Spleen (tissue), 7 donors: ENCODE results near the gene SYCP2.

Experiments
- CTCF ChIP-seq, 11 experiments: fragments of 200-600 bp in 7 of 11; fragments of 450-650 bp in 4 of 11; sonication (generic) in 4 of 11; IDR thresholded peaks in 8 of 11; conservative IDR thresholded peaks in 3 of 11; 1 replicate in 7 of 11; 2 replicates in 4 of 11; pipeline versions ENCODE4 v1.4.0 to v1.8.0; 2016 to 2021; ENCODE audit warnings: antibody characterized with exemption in 11 of 11, inconsistent platforms in 4 of 11, mild to moderate bottlenecking in 1 of 11
- POLR2A ChIP-seq, 3 donors: fragments of 450-650 bp; IDR thresholded peaks; one replicate each; pipeline ENCODE4 v1.5.1; 2017; ENCODE audit warnings: antibody characterized with exemption in 3 of 3, mild to moderate bottlenecking in 1 of 3
- donor health status: DM: no; HTN: no; CAD: no; lungs with moderate emphysema.
- donor health status: DM: no; HTN: no; CAD: no.
- donor health status: DM: no; HTN: no; CAD: no.

GRCh38 chr20:59920944-59921343 is 12.5 kb downstream of the SYCP2 start:
- TF ChIP-seq CTCF (IDR thresholded peaks at IDR 0.05 in 8 of 11, conservative IDR thresholded peaks at IDR 0.05 in 3 of 11) (no peak), POLR2A (IDR thresholded peaks at IDR 0.05) (no peak)
